GM23338 (cell line): ENCODE results near the gene OXCT1. TPM values are rescaled to one million over a fixed set of nuclear protein-coding genes. Genes with fewer than 3 reads are reported as not detected.

Source experiments
- ATAC-seq: fragments of 200-7000 bp; cut with Tn5 transposase; 3 replicates; pipeline ENCODE4 v1.9.1; 2020
- DNase-seq: peaks from one replicate; pipeline ENCODE4 v3.0.0-alpha.2; 2015; ENCODE audit warnings: low spot score
- H2AFZ ChIP-seq: fragments of 200-600 bp; sonication (generic); 2 replicates; pipeline ENCODE4 v1.8.0; 2016; ENCODE audit warnings: antibody characterized with exemption, mild to moderate bottlenecking, moderate library complexity
- H3F3A ChIP-seq: fragments of 200-600 bp; sonication (generic); replicated peaks from 2 replicates; pipeline ENCODE4 v1.8.0; 2017; ENCODE audit warnings: antibody characterized with exemption, mixed run types, low read depth
- H3K27ac ChIP-seq: fragments of 200-600 bp; sonication (generic); 2 replicates; pipeline ENCODE4 v1.6.1; 2016; ENCODE audit warnings: low read depth
- H3K27me3 ChIP-seq: fragments of 200-600 bp; sonication (generic); 2 replicates; pipeline ENCODE4 v1.8.0; 2016; ENCODE audit warnings: mild to moderate bottlenecking, mixed run types, moderate library complexity; ENCODE audit not compliant: insufficient read depth
- H3K36me3 ChIP-seq: fragments of 200-600 bp; sonication (generic); 2 replicates; pipeline ENCODE4 v1.8.0; 2016; ENCODE audit warnings: mild to moderate bottlenecking; ENCODE audit not compliant: insufficient read depth
- H3K4me1 ChIP-seq: fragments of 200-600 bp; sonication (generic); 2 replicates; pipeline ENCODE4 v1.8.0; 2016; ENCODE audit warnings: mild to moderate bottlenecking, moderate library complexity; ENCODE audit not compliant: insufficient read depth
- H3K4me2 ChIP-seq: fragments of 200-600 bp; sonication (generic); 2 replicates; pipeline ENCODE4 v1.7.1; 2017; ENCODE audit warnings: mixed run types
- H3K4me3 ChIP-seq: fragments of 200-600 bp; sonication (generic); 2 replicates; pipeline ENCODE4 v1.6.1; 2016; ENCODE audit warnings: mixed run types
- H3K79me2 ChIP-seq: fragments of 200-600 bp; sonication (generic); replicated peaks from 2 replicates; pipeline ENCODE4 v1.8.0; 2017; ENCODE audit warnings: mild to moderate bottlenecking; ENCODE audit not compliant: insufficient read depth
- H3K9me2 ChIP-seq: fragments of 200-600 bp; sonication (generic); 2 replicates; pipeline ENCODE4 v1.8.0; 2017; ENCODE audit not compliant: insufficient read depth
- H4K20me1 ChIP-seq: fragments of 200-600 bp; sonication (generic); replicated peaks from 2 replicates; pipeline ENCODE4 v1.8.0; 2017; ENCODE audit warnings: mild to moderate bottlenecking; ENCODE audit not compliant: insufficient read depth
- H3K27ac Mint-ChIP-seq: 2 replicates; pipeline ENCODE4 v1.8.0; 2020; ENCODE audit warnings: inconsistent platforms, mild to moderate bottlenecking, moderate library complexity, mixed read lengths
- H3K27me3 Mint-ChIP-seq: 3 replicates; pipeline ENCODE4 v1.8.0; 2022; ENCODE audit warnings: low read depth, mild to moderate bottlenecking, moderate library complexity, mixed read lengths, inconsistent platforms; ENCODE audit not compliant: insufficient read depth, poor library complexity
- H3K36me3 Mint-ChIP-seq: 3 replicates; pipeline ENCODE4 v1.8.0; 2021; ENCODE audit warnings: low read depth, mild to moderate bottlenecking, inconsistent platforms, moderate library complexity, mixed read lengths
- H3K4me1 Mint-ChIP-seq: 3 replicates; pipeline ENCODE4 v1.8.0; 2020; ENCODE audit warnings: mild to moderate bottlenecking, inconsistent platforms, mixed read lengths
- H3K4me3 Mint-ChIP-seq: 3 replicates; pipeline ENCODE4 v1.8.0; 2021; ENCODE audit warnings: moderate library complexity, mild to moderate bottlenecking, inconsistent platforms, mixed read lengths
- H3K9me3 Mint-ChIP-seq: 3 replicates; pipeline ENCODE4 v1.8.0; 2020; ENCODE audit warnings: moderate library complexity, mild to moderate bottlenecking, inconsistent platforms, mixed read lengths
- JUNB ChIP-seq: IDR thresholded peaks from one replicate; pipeline ENCODE4 v1.6.1; 2016; ENCODE audit warnings: antibody characterized with exemption; ENCODE audit not compliant: unreplicated experiment
- NANOG ChIP-seq: IDR thresholded peaks from 2 replicates; pipeline ENCODE4 v1.6.1; 2016; ENCODE audit warnings: antibody characterized with exemption, borderline replicate concordance
- POLR2AphosphoS5 ChIP-seq: IDR thresholded peaks from 2 replicates; pipeline ENCODE4 v1.6.1; 2016; ENCODE audit warnings: antibody characterized with exemption, low read depth
- REST ChIP-seq: IDR thresholded peaks from one replicate; pipeline ENCODE4 v1.6.1; 2018; ENCODE audit warnings: antibody characterized with exemption; ENCODE audit not compliant: unreplicated experiment
- ZNF331 ChIP-seq: fragments of 250-450 bp; sonication (Bioruptor Pico); IDR thresholded peaks from 2 replicates; pipeline ENCODE4 v1.5.0; 2020; ENCODE audit warnings: low read depth, mild to moderate bottlenecking, moderate library complexity
- ZNF462 ChIP-seq: fragments of 250-450 bp; sonication (Bioruptor Pico); IDR thresholded peaks from 2 replicates; pipeline ENCODE4 v1.5.0; 2020; ENCODE audit warnings: mild to moderate bottlenecking, moderate library complexity
- polyA plus RNA-seq: library from polyadenylated mRNA; unstranded; fragments of >200 nt; fragmentation: Nextera tagmentation; extraction: Ambion mirVana; gene quantifications from 2 replicates; pipeline ENCODE4 v1.2.1, GENCODE V29; 2016
- total RNA-seq: library from RNA; depleted of rRNA; stranded (reverse); fragments of >200 nt; shearing (Covaris generic); gene quantifications from 2 replicates; pipeline ENCODE4 v1.2.3, GENCODE V29; 2014

OXCT1 gene
- total and polyA plus RNA-seq, 2 experiments from 2014 or later = 11.6 to 37.0 TPM

- TF ChIP-seq ZNF462 (CRISPR knock-in tag) (no peak), ZNF331 (CRISPR knock-in tag) (no peak), NANOG (no peak)
Observed at GRCh38 chr5:41768692-41769091, 101.5 kb downstream of the OXCT1 start (continued).

- ATAC-seq = no peak
- no peak for DNase-seq
- H3K27me3 ChIP-seq = no peaks in the 10 kb centered on the region
- no peak for TF ChIP-seq POLR2AphosphoS5
- TF ChIP-seq JUNB = no peak
- TF ChIP-seq REST = no peak
- H3K4me2 ChIP-seq = no peak overlapping the region
- Mint-ChIP-seq H3K4me1 (no peaks in the 10 kb centered on the region), H3K36me3 (peaks cover 2% of the 10 kb centered on the region; the same call in 1 of the 3 replicates), H3K27ac (no peak overlapping the region), H3K27me3 (no peaks in the 10 kb centered on the region), H3K4me3 (no peak overlapping the region), H3K9me3 (no peaks in the 10 kb centered on the region)
- H3K79me2 ChIP-seq = no peaks in the 10 kb centered on the region
- H3K4me3 ChIP-seq = no peak overlapping the region
- H3K4me1 ChIP-seq = no peaks in the 10 kb centered on the region
- no peaks in the 10 kb centered on the region for H3F3A ChIP-seq
- H3K9me2 ChIP-seq = no peaks in the 10 kb centered on the region
- H3K36me3 ChIP-seq = no peaks in the 10 kb centered on the region
- H3K27ac ChIP-seq = no peak overlapping the region
- no peaks in the 10 kb centered on the region for H4K20me1 ChIP-seq
- H2AFZ ChIP-seq = no peak overlapping the region
Observed at GRCh38 chr5:41764650-41765049, 105.6 kb downstream of the OXCT1 start.
